Activated T-helper 17 cell treated with anti-CD3 and anti-CD28 coated beads, Interleukin-2, amount 50 U/mL, for 72 hours (primary cell): ENCODE results near the gene MFSD6. TPM values are rescaled to one million over a fixed set of nuclear protein-coding genes. Genes with fewer than 3 reads are reported as not detected.
A peak's percentile ranks its signal among the peaks of the same experiment; 100 is the strongest.
"Not testable (repeated sequence)": the region's sequence is repeated elsewhere in the genome, so short reads cannot be mapped to it uniquely, and the experiment has no call there.

ENCODE experiments used
- ATAC-seq: fragments of 150-1000 bp; cut with Tn5 transposase; replicated peaks from 2 replicates; pipeline ENCODE4 v1.10.0; 2021; ENCODE audit warnings: mild to moderate bottlenecking, moderate library complexity
- H3K27ac Mint-ChIP-seq: one replicate; pipeline ENCODE4 v1.8.0; 2022; ENCODE audit warnings: mixed read lengths
- H3K27me3 Mint-ChIP-seq: one replicate; pipeline ENCODE4 v1.8.0; 2022; ENCODE audit warnings: mixed read lengths
- H3K36me3 Mint-ChIP-seq: one replicate; pipeline ENCODE4 v1.8.0; 2022; ENCODE audit warnings: low read depth, mild to moderate bottlenecking, mixed read lengths
- H3K4me1 Mint-ChIP-seq: one replicate; pipeline ENCODE4 v1.8.0; 2022; ENCODE audit warnings: mixed read lengths
- H3K4me3 Mint-ChIP-seq: one replicate; pipeline ENCODE4 v1.8.0; 2022; ENCODE audit warnings: mild to moderate bottlenecking, mixed read lengths
- H3K9me3 Mint-ChIP-seq: one replicate; pipeline ENCODE4 v1.8.0; 2022; ENCODE audit warnings: mixed read lengths
- total RNA-seq, 2 donors: library from RNA; stranded (reverse); gene quantifications; one replicate each; pipeline ENCODE4 v1.2.3, GENCODE V29; 2022

MFSD6 gene
- total RNA-seq, 2 donors from 2014 or later, result 33.5 to 41.5 TPM

GRCh38 chr2:190477661-190478454 is 69.7 kb downstream of the MFSD6 start:
- ATAC-seq, result no peak
- H3K9me3 Mint-ChIP-seq, result no peaks in the 10 kb centered on the region
- H3K4me3 Mint-ChIP-seq, result no peak overlapping the region
- no peaks in the 10 kb centered on the region for H3K27me3 Mint-ChIP-seq
- H3K36me3 Mint-ChIP-seq, result peaks cover 18% of the 10 kb centered on the region
- H3K27ac Mint-ChIP-seq, result no peak overlapping the region
- peaks cover 11% of the 10 kb centered on the region for H3K4me1 Mint-ChIP-seq

GRCh38 chr2:190478572-190479195 is 70.5 kb downstream of the MFSD6 start:
- H3K36me3 Mint-ChIP-seq, result peaks cover 16% of the 10 kb centered on the region
- no peaks in the 10 kb centered on the region for H3K27me3 Mint-ChIP-seq
- H3K27ac Mint-ChIP-seq, result no peak overlapping the region
- H3K9me3 Mint-ChIP-seq, result no peaks in the 10 kb centered on the region
- H3K4me3 Mint-ChIP-seq, result no peak overlapping the region
- H3K4me1 Mint-ChIP-seq, result peaks cover 11% of the 10 kb centered on the region
- ATAC-seq, result no peak

- H3K27me3 Mint-ChIP-seq, result no peaks in the 10 kb centered on the region
- no peak overlapping the region for H3K27ac Mint-ChIP-seq
- no peak for ATAC-seq
- H3K36me3 Mint-ChIP-seq, result peaks cover 20% of the 10 kb centered on the region
- H3K4me1 Mint-ChIP-seq, result peaks cover 11% of the 10 kb centered on the region
- H3K4me3 Mint-ChIP-seq, result no peak overlapping the region
- no peaks in the 10 kb centered on the region for H3K9me3 Mint-ChIP-seq
These were observed 73.2 kb downstream of the MFSD6 start for GRCh38 chr2:190481339-190481738.

GRCh38 chr2:190482451-190482850 is 74.3 kb downstream of the MFSD6 start:
- H3K27me3 Mint-ChIP-seq, result no peaks in the 10 kb centered on the region
- H3K4me3 Mint-ChIP-seq, result no peak overlapping the region
- peaks cover 23% of the 10 kb centered on the region for H3K36me3 Mint-ChIP-seq
- no peak overlapping the region for H3K27ac Mint-ChIP-seq
- peaks cover 10% of the 10 kb centered on the region for H3K4me1 Mint-ChIP-seq
- H3K9me3 Mint-ChIP-seq, result no peaks in the 10 kb centered on the region
- ATAC-seq, result no peak

- H3K4me3 Mint-ChIP-seq, result no peak overlapping the region
These were observed 78.0 kb downstream of the MFSD6 start for GRCh38 chr2:190486037-190486623.

GRCh38 chr2:190488516-190489233 is 80.5 kb downstream of the MFSD6 start:
- peaks cover 70% of the 10 kb centered on the region for H3K36me3 Mint-ChIP-seq

More at GRCh38 chr2:190486037-190486623, 78.0 kb downstream of the MFSD6 start:
- no peaks in the 10 kb centered on the region for H3K9me3 Mint-ChIP-seq
- H3K27ac Mint-ChIP-seq, result peak overlapping the region; percentile 34
- ATAC-seq, result no peak
- peaks cover 60% of the 10 kb centered on the region for H3K36me3 Mint-ChIP-seq
- H3K27me3 Mint-ChIP-seq, result no peaks in the 10 kb centered on the region
- H3K4me1 Mint-ChIP-seq, result peaks cover 6% of the 10 kb centered on the region

GRCh38 chr2:190489475-190489874 is 81.3 kb downstream of the MFSD6 start:
- Mint-ChIP-seq H3K9me3 (peaks cover 8% of the 10 kb centered on the region), H3K4me1 (peaks cover 15% of the 10 kb centered on the region), H3K36me3 (peaks cover 75% of the 10 kb centered on the region), H3K27me3 (no peaks in the 10 kb centered on the region), H3K4me3 (no peak overlapping the region), H3K27ac (peak overlapping the region; percentile 46)
- no peak for ATAC-seq

More at GRCh38 chr2:190488516-190489233, 80.5 kb downstream of the MFSD6 start:
- no peak for ATAC-seq
- Mint-ChIP-seq H3K27ac (peak overlapping the region; percentile 46), H3K27me3 (no peaks in the 10 kb centered on the region), H3K4me1 (peaks cover 7% of the 10 kb centered on the region), H3K9me3 (peaks cover 8% of the 10 kb centered on the region), H3K4me3 (no peak overlapping the region)

- no peak for ATAC-seq
- peaks cover 8% of the 10 kb centered on the region for H3K9me3 Mint-ChIP-seq
- no peaks in the 10 kb centered on the region for H3K27me3 Mint-ChIP-seq
These were observed 82.3 kb downstream of the MFSD6 start for GRCh38 chr2:190490502-190490901.

GRCh38 chr2:190493095-190493494 is 84.9 kb downstream of the MFSD6 start:
- H3K4me3 Mint-ChIP-seq, result no peak overlapping the region
- no peaks in the 10 kb centered on the region for H3K27me3 Mint-ChIP-seq
- H3K4me1 Mint-ChIP-seq, result peaks cover 18% of the 10 kb centered on the region
- ATAC-seq, result no peak
- peaks cover 87% of the 10 kb centered on the region for H3K36me3 Mint-ChIP-seq
- H3K9me3 Mint-ChIP-seq, result peaks cover 8% of the 10 kb centered on the region
- peak overlapping the region; percentile 33 for H3K27ac Mint-ChIP-seq

More at GRCh38 chr2:190490502-190490901, 82.3 kb downstream of the MFSD6 start:
- Mint-ChIP-seq H3K4me1 (peaks cover 18% of the 10 kb centered on the region), H3K4me3 (no peak overlapping the region), H3K27ac (no peak overlapping the region), H3K36me3 (peaks cover 80% of the 10 kb centered on the region)

- not testable (repeated sequence) for ATAC-seq, H3K9me3 Mint-ChIP-seq, H3K27me3 Mint-ChIP-seq, H3K4me3 Mint-ChIP-seq, H3K27ac Mint-ChIP-seq
- H3K4me1 Mint-ChIP-seq, result peaks cover 18% of the 10 kb centered on the region
- H3K36me3 Mint-ChIP-seq, result peaks cover 87% of the 10 kb centered on the region
These were observed 86.6 kb downstream of the MFSD6 start for GRCh38 chr2:190494600-190495227.

GRCh38 chr2:190497428-190497827 is 89.3 kb downstream of the MFSD6 start:
- ATAC-seq, result no peak
- peaks cover 81% of the 10 kb centered on the region for H3K36me3 Mint-ChIP-seq
- no peaks in the 10 kb centered on the region for H3K9me3 Mint-ChIP-seq
- H3K27ac Mint-ChIP-seq, result peak overlapping the region; percentile 63
- no peaks in the 10 kb centered on the region for H3K27me3 Mint-ChIP-seq
- peaks cover 23% of the 10 kb centered on the region for H3K4me1 Mint-ChIP-seq
- no peak overlapping the region for H3K4me3 Mint-ChIP-seq

GRCh38 chr2:190499273-190499672 is 91.1 kb downstream of the MFSD6 start:
- H3K36me3 Mint-ChIP-seq, result peaks cover 82% of the 10 kb centered on the region
- peak overlapping the region; percentile 31 for H3K27ac Mint-ChIP-seq

GRCh38 chr2:190500054-190500502 is 91.9 kb downstream of the MFSD6 start:
- Mint-ChIP-seq H3K4me1 (peaks cover 5% of the 10 kb centered on the region), H3K9me3 (no peaks in the 10 kb centered on the region), H3K4me3 (no peak overlapping the region), H3K27me3 (no peaks in the 10 kb centered on the region), H3K27ac (peak overlapping the region; percentile 31), H3K36me3 (peaks cover 82% of the 10 kb centered on the region)
- ATAC-seq, result no peak

More at GRCh38 chr2:190499273-190499672, 91.1 kb downstream of the MFSD6 start:
- Mint-ChIP-seq H3K4me1 (peaks cover 9% of the 10 kb centered on the region), H3K4me3 (no peak overlapping the region), H3K9me3 (no peaks in the 10 kb centered on the region), H3K27me3 (no peaks in the 10 kb centered on the region)
- no peak for ATAC-seq

- no peaks in the 10 kb centered on the region for H3K9me3 Mint-ChIP-seq
- no peak overlapping the region for H3K4me3 Mint-ChIP-seq
- H3K27ac Mint-ChIP-seq, result peak overlapping the region; percentile 51
- H3K4me1 Mint-ChIP-seq, result peaks cover 5% of the 10 kb centered on the region
- ATAC-seq, result no peak
- H3K36me3 Mint-ChIP-seq, result peaks cover 85% of the 10 kb centered on the region
- no peaks in the 10 kb centered on the region for H3K27me3 Mint-ChIP-seq
These were observed 93.1 kb downstream of the MFSD6 start for GRCh38 chr2:190501231-190501630.
